GM23338 (cell line): ENCODE measurements around the gene TLR7. TPM values are rescaled to one million over a fixed set of nuclear protein-coding genes. Genes with fewer than 3 reads are reported as not detected.
A peak's percentile ranks its signal among the peaks of the same experiment; 100 is the strongest.

Experiments
- ATAC-seq: fragments of 200-7000 bp; cut with Tn5 transposase; 3 replicates; pipeline ENCODE4 v1.9.1; 2020
- DNase-seq: peaks from one replicate; pipeline ENCODE4 v3.0.0-alpha.2; 2015; ENCODE audit warnings: low spot score
- H2AFZ ChIP-seq: fragments of 200-600 bp; sonication (generic); 2 replicates; pipeline ENCODE4 v1.8.0; 2016; ENCODE audit warnings: antibody characterized with exemption, mild to moderate bottlenecking, moderate library complexity
- H3F3A ChIP-seq: fragments of 200-600 bp; sonication (generic); replicated peaks from 2 replicates; pipeline ENCODE4 v1.8.0; 2017; ENCODE audit warnings: antibody characterized with exemption, mixed run types, low read depth
- H3K27ac ChIP-seq: fragments of 200-600 bp; sonication (generic); 2 replicates; pipeline ENCODE4 v1.6.1; 2016; ENCODE audit warnings: low read depth
- H3K27me3 ChIP-seq: fragments of 200-600 bp; sonication (generic); 2 replicates; pipeline ENCODE4 v1.8.0; 2016; ENCODE audit warnings: mild to moderate bottlenecking, mixed run types, moderate library complexity; ENCODE audit not compliant: insufficient read depth
- H3K36me3 ChIP-seq: fragments of 200-600 bp; sonication (generic); 2 replicates; pipeline ENCODE4 v1.8.0; 2016; ENCODE audit warnings: mild to moderate bottlenecking; ENCODE audit not compliant: insufficient read depth
- H3K4me1 ChIP-seq: fragments of 200-600 bp; sonication (generic); 2 replicates; pipeline ENCODE4 v1.8.0; 2016; ENCODE audit warnings: mild to moderate bottlenecking, moderate library complexity; ENCODE audit not compliant: insufficient read depth
- H3K4me2 ChIP-seq: fragments of 200-600 bp; sonication (generic); 2 replicates; pipeline ENCODE4 v1.7.1; 2017; ENCODE audit warnings: mixed run types
- H3K4me3 ChIP-seq: fragments of 200-600 bp; sonication (generic); 2 replicates; pipeline ENCODE4 v1.6.1; 2016; ENCODE audit warnings: mixed run types
- H3K79me2 ChIP-seq: fragments of 200-600 bp; sonication (generic); replicated peaks from 2 replicates; pipeline ENCODE4 v1.8.0; 2017; ENCODE audit warnings: mild to moderate bottlenecking; ENCODE audit not compliant: insufficient read depth
- H3K9me2 ChIP-seq: fragments of 200-600 bp; sonication (generic); 2 replicates; pipeline ENCODE4 v1.8.0; 2017; ENCODE audit not compliant: insufficient read depth
- H4K20me1 ChIP-seq: fragments of 200-600 bp; sonication (generic); replicated peaks from 2 replicates; pipeline ENCODE4 v1.8.0; 2017; ENCODE audit warnings: mild to moderate bottlenecking; ENCODE audit not compliant: insufficient read depth
- H3K27ac Mint-ChIP-seq: 2 replicates; pipeline ENCODE4 v1.8.0; 2020; ENCODE audit warnings: inconsistent platforms, mild to moderate bottlenecking, moderate library complexity, mixed read lengths
- H3K27me3 Mint-ChIP-seq: 3 replicates; pipeline ENCODE4 v1.8.0; 2022; ENCODE audit warnings: low read depth, mild to moderate bottlenecking, moderate library complexity, mixed read lengths, inconsistent platforms; ENCODE audit not compliant: insufficient read depth, poor library complexity
- H3K36me3 Mint-ChIP-seq: 3 replicates; pipeline ENCODE4 v1.8.0; 2021; ENCODE audit warnings: low read depth, mild to moderate bottlenecking, inconsistent platforms, moderate library complexity, mixed read lengths
- H3K4me1 Mint-ChIP-seq: 3 replicates; pipeline ENCODE4 v1.8.0; 2020; ENCODE audit warnings: mild to moderate bottlenecking, inconsistent platforms, mixed read lengths
- H3K4me3 Mint-ChIP-seq: 3 replicates; pipeline ENCODE4 v1.8.0; 2021; ENCODE audit warnings: moderate library complexity, mild to moderate bottlenecking, inconsistent platforms, mixed read lengths
- H3K9me3 Mint-ChIP-seq: 3 replicates; pipeline ENCODE4 v1.8.0; 2020; ENCODE audit warnings: moderate library complexity, mild to moderate bottlenecking, inconsistent platforms, mixed read lengths
- CREB1 ChIP-seq: fragments of 250-450 bp; sonication (Bioruptor Pico); IDR thresholded peaks from 2 replicates; pipeline ENCODE4 v1.5.0; 2020; ENCODE audit warnings: low read depth, mild to moderate bottlenecking, moderate library complexity
- ETS1 ChIP-seq: IDR thresholded peaks from 2 replicates; pipeline ENCODE4 v1.6.1; 2016; ENCODE audit warnings: antibody characterized with exemption
- EZH2 ChIP-seq: fragments of 200-600 bp; sonication (generic); IDR thresholded peaks from one replicate; pipeline ENCODE4 v1.8.0; 2017; ENCODE audit warnings: antibody characterized with exemption, mild to moderate bottlenecking, low read depth; ENCODE audit not compliant: unreplicated experiment
- JUNB ChIP-seq: IDR thresholded peaks from one replicate; pipeline ENCODE4 v1.6.1; 2016; ENCODE audit warnings: antibody characterized with exemption; ENCODE audit not compliant: unreplicated experiment
- NANOG ChIP-seq: IDR thresholded peaks from 2 replicates; pipeline ENCODE4 v1.6.1; 2016; ENCODE audit warnings: antibody characterized with exemption, borderline replicate concordance
- POLR2AphosphoS5 ChIP-seq: IDR thresholded peaks from 2 replicates; pipeline ENCODE4 v1.6.1; 2016; ENCODE audit warnings: antibody characterized with exemption, low read depth
- STAT1 ChIP-seq: IDR thresholded peaks from one replicate; pipeline ENCODE4 v1.6.1; 2016; ENCODE audit warnings: antibody characterized with exemption; ENCODE audit not compliant: unreplicated experiment
- ZNF114 ChIP-seq: fragments of 250-450 bp; sonication (Bioruptor Pico); IDR thresholded peaks from 2 replicates; pipeline ENCODE4 v1.5.0; 2020; ENCODE audit warnings: mild to moderate bottlenecking, moderate library complexity
- ZNF331 ChIP-seq: fragments of 250-450 bp; sonication (Bioruptor Pico); IDR thresholded peaks from 2 replicates; pipeline ENCODE4 v1.5.0; 2020; ENCODE audit warnings: low read depth, mild to moderate bottlenecking, moderate library complexity
- ZNF462 ChIP-seq: fragments of 250-450 bp; sonication (Bioruptor Pico); IDR thresholded peaks from 2 replicates; pipeline ENCODE4 v1.5.0; 2020; ENCODE audit warnings: mild to moderate bottlenecking, moderate library complexity
- polyA plus RNA-seq: library from polyadenylated mRNA; unstranded; fragments of >200 nt; fragmentation: Nextera tagmentation; extraction: Ambion mirVana; gene quantifications from 2 replicates; pipeline ENCODE4 v1.2.1, GENCODE V29; 2016
- total RNA-seq: library from RNA; depleted of rRNA; stranded (reverse); fragments of >200 nt; shearing (Covaris generic); gene quantifications from 2 replicates; pipeline ENCODE4 v1.2.3, GENCODE V29; 2014
- TF ChIP-seq, protein P1 (sequence below), 2 experiments: fragments of 200-600 bp in 1 of 2; sonication (generic) in 1 of 2; conservative IDR thresholded peaks; 2 replicates each; pipeline versions ENCODE4 v1.5.1 to v1.6.1; 2016 to 2017; ENCODE audit warnings: antibody characterized with exemption in 2 of 2, low read depth in 2 of 2, mild to moderate bottlenecking in 2 of 2, moderate library complexity in 1 of 2
- TF ChIP-seq, protein P2 (sequence below): IDR thresholded peaks from one replicate; pipeline ENCODE4 v1.6.1; 2018; ENCODE audit warnings: antibody characterized with exemption; ENCODE audit not compliant: unreplicated experiment

Gene TLR7
- total and polyA plus RNA-seq, 2 experiments from 2014 or later: not detected

- no peaks in the 10 kb centered on the region for H3K4me1 ChIP-seq
- no peaks in the 10 kb centered on the region for H3K9me2 ChIP-seq
- DNase-seq: no peak
- Mint-ChIP-seq H3K27me3 (peaks cover 2% of the 10 kb centered on the region), H3K27ac (no peak overlapping the region), H3K4me3 (no peak overlapping the region), H3K9me3 (no peaks in the 10 kb centered on the region; the same call in 2 of the 3 replicates), H3K36me3 (no peaks in the 10 kb centered on the region), H3K4me1 (peaks cover 16% of the 10 kb centered on the region; the same call in 2 of the 3 replicates)
- no peak overlapping the region for H3K27ac ChIP-seq
- peak overlapping the region; percentile 18; the same call in 1 of the 2 replicates for H2AFZ ChIP-seq
- H3K79me2 ChIP-seq: no peaks in the 10 kb centered on the region
- no peak overlapping the region for H3K4me2 ChIP-seq
- no peaks in the 10 kb centered on the region for H3F3A ChIP-seq
- no peaks in the 10 kb centered on the region for H4K20me1 ChIP-seq
- TF ChIP-seq ZNF462 (CRISPR knock-in tag) (no peak), STAT1 (no peak), NANOG (no peak), EZH2 (no peak), JUNB (no peak), ETS1 (no peak), ZNF331 (CRISPR knock-in tag) (no peak), CREB1 (CRISPR knock-in tag) (no peak), ZNF114 (CRISPR knock-in tag) (no peak), POLR2AphosphoS5 (no peak)
- TF ChIP-seq, protein P1, sequence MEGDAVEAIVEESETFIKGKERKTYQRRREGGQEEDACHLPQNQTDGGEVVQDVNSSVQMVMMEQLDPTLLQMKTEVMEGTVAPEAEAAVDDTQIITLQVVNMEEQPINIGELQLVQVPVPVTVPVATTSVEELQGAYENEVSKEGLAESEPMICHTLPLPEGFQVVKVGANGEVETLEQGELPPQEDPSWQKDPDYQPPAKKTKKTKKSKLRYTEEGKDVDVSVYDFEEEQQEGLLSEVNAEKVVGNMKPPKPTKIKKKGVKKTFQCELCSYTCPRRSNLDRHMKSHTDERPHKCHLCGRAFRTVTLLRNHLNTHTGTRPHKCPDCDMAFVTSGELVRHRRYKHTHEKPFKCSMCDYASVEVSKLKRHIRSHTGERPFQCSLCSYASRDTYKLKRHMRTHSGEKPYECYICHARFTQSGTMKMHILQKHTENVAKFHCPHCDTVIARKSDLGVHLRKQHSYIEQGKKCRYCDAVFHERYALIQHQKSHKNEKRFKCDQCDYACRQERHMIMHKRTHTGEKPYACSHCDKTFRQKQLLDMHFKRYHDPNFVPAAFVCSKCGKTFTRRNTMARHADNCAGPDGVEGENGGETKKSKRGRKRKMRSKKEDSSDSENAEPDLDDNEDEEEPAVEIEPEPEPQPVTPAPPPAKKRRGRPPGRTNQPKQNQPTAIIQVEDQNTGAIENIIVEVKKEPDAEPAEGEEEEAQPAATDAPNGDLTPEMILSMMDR (conservative IDR thresholded peaks at IDR 0.05; ENCODE audit: low read depth in 2 of 2): no peak
- TF ChIP-seq, protein P2, sequence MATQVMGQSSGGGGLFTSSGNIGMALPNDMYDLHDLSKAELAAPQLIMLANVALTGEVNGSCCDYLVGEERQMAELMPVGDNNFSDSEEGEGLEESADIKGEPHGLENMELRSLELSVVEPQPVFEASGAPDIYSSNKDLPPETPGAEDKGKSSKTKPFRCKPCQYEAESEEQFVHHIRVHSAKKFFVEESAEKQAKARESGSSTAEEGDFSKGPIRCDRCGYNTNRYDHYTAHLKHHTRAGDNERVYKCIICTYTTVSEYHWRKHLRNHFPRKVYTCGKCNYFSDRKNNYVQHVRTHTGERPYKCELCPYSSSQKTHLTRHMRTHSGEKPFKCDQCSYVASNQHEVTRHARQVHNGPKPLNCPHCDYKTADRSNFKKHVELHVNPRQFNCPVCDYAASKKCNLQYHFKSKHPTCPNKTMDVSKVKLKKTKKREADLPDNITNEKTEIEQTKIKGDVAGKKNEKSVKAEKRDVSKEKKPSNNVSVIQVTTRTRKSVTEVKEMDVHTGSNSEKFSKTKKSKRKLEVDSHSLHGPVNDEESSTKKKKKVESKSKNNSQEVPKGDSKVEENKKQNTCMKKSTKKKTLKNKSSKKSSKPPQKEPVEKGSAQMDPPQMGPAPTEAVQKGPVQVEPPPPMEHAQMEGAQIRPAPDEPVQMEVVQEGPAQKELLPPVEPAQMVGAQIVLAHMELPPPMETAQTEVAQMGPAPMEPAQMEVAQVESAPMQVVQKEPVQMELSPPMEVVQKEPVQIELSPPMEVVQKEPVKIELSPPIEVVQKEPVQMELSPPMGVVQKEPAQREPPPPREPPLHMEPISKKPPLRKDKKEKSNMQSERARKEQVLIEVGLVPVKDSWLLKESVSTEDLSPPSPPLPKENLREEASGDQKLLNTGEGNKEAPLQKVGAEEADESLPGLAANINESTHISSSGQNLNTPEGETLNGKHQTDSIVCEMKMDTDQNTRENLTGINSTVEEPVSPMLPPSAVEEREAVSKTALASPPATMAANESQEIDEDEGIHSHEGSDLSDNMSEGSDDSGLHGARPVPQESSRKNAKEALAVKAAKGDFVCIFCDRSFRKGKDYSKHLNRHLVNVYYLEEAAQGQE: no peak
- no peak for ATAC-seq
- H3K4me3 ChIP-seq: no peak overlapping the region
- no peaks in the 10 kb centered on the region for H3K27me3 ChIP-seq
- no peaks in the 10 kb centered on the region for H3K36me3 ChIP-seq
These were observed 4.4 kb downstream of the TLR7 start for GRCh38 chrX:12871257-12871656.
